GM12891 (cell line): ENCODE data around the gene ZNF771.

Source experiments
- POLR2A ChIP-seq: IDR thresholded peaks from 2 replicates; pipeline ENCODE4 v1.6.1; 2011; ENCODE audit warnings: low read depth, low read length, control low read depth
- POLR2AphosphoS5 ChIP-seq: IDR thresholded peaks from 2 replicates; pipeline ENCODE4 v1.6.1; 2011; ENCODE audit warnings: low read depth, low read length, control low read depth
- SPI1 ChIP-seq: IDR thresholded peaks from 2 replicates; pipeline ENCODE4 v1.6.1; 2011; ENCODE audit warnings: low read depth, low read length, control low read depth

DNA sequence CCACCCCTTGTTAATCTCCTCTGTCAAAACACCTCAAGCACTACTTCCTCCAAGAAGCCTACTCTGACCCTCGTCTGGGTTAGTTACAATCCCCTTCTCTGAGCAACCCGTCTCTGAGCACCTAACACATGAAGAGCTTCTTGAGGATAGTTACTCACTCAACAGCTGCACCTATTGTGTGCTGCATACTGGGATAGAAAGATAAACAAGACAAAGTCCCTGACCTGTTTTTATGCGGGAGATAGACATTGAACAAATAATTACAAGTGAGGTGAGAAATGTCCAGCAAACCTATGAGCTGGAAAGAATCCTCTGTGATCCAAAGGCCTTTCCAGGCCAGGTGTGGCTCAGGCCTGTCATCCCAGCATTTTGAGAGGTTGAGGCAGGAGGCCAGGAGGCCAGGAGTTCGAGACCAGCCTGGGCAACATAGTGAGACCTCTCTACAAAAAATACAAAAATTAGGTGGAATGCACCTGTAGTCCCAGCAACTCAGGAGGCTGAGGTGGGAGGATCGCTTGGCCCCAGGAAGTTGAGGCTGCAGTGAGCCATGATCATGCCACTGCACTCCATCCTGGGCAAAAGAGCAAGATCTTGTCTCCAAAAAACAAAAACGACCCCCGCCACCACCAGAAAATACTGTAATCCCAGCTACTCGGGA is 5.5 kb upstream of the ZNF771 start:
- TF ChIP-seq SPI1 (no peak), POLR2A (no peak), POLR2AphosphoS5 (no peak)
